Measurements from ENCODE around the gene SPAG16.
A peak's percentile ranks its signal among the peaks of the same experiment; 100 is the strongest.

GRCh38 chr2:213246497-213247281, 37.6 kb upstream of the SPAG16 start:
- TF ChIP-seq POLR2A (IDR thresholded peaks at IDR 0.05) = no peak
- TF ChIP-seq CTCF (IDR thresholded peaks at IDR 0.05 in 8 of 11, conservative IDR thresholded peaks at IDR 0.05 in 3 of 11) = peak; percentile 35 to 74 (median 55)
- no peak for TF ChIP-seq POLR2AphosphoS5 (IDR thresholded peaks at IDR 0.05)

Data from spleen (tissue), 7 donors.